Stimulated activated CD8-positive, alpha-beta memory T cell treated with anti-CD3 and anti-CD28 coated beads, Interleukin-12 subunit alpha, Interleukin-12 subunit beta, amount 100 ng/mL, for 24 hours (primary cell): ENCODE measurements around the gene FCRLB.
"Not testable (repeated sequence)": the region's sequence is repeated elsewhere in the genome, so short reads cannot be mapped to it uniquely, and the experiment has no call there.

Source experiments
- DNase-seq: peaks from one replicate; pipeline ENCODE4 v3.0.0-alpha.2; 2020; ENCODE audit errors: extremely low read depth

Gene FCRLB

DNA sequence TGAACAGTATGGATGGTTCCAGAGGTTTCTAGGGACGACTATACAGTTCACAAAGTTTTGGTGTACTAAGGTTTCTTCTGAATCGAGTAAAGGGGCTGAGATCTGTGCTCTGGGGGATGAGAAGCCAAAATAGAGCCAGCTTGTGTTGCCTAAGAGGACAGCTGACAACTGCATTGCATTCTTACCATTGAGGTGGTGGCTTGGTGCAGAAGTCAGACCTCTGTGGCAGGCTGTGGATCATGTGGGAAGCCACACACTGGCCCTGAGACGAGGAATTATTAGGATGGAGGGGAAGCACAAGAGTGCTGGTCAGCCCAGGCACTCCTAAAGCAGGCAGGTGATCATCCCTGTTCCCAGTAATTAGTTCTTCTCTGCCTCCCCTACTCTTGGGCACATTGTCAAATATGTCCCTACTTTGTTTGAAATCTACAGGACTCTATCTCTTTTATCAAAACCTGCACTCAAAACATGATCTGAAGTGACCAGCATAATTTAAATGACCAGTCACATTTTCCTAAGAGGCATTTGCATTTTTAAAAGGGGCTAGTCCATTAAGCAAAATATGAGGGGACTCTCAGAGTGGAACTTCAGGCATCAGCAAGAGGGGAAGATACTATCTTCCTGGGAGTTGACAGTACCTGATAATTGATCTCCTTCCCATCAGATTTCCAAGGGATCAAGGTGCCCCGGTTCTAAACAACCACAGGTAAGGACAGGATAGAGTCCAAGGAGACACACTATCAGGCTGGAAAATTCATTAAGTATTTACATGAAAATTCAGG is at the start of gene FCRLB:
Gene FCRLB, plus strand, starts transcription at position 589 of the 782 bp plus-strand sequence. CDS start 1,129 bp downstream, outside the sequence.
- no peak for DNase-seq

GRCh38 chr1:161673437-161673836 is 47.9 kb upstream of the FCRLB start:
- not testable (repeated sequence) for DNase-seq

- not testable (repeated sequence) for DNase-seq
Observed at GRCh38 chr1:161674447-161674846, 46.9 kb upstream of the FCRLB start.

DNA sequence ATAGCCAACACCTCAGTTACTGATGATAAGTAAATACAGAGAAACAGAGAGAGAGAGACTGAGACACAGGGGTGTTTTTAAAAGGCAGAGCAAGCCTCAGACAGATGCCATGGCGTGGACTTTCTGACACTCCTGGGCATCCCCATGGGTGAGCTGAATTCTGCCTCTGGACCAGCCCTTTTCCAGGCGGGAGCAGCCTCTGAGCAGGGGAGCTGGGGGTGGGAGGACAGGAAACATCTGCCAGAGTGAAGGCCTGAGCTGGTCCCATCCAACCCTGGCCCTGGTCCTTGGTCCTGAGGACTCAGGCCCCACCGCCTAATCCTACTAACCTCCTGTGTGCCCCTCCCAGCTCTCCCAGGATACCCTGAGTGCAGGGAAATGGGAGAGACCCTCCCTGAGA is 46.4 kb upstream of the FCRLB start:
- DNase-seq, result not testable (repeated sequence)

GRCh38 chr1:161676441-161676840 is 44.9 kb upstream of the FCRLB start:
- no peak for DNase-seq

- no peak for DNase-seq
Observed at GRCh38 chr1:161676958-161677689, 44.2 kb upstream of the FCRLB start.

DNA sequence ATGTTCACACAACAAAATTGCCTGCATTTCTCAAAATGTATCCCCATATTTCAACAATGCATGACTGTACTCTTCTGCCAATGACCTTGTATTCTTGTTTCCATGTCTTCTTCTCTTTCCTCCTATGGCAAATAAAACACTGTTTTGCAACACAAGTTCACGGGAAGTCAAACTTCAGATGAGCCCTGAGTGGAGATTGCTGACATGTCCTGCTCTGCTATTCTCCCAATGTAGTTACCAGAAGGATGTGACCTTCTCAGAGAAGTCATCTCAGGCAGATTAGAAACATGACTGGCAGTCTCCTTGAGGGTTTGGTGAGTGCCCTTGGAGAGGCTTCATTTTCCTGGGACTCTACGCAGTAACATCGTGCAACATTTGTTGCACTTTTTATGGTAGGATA is 42.8 kb upstream of the FCRLB start:
- no peak for DNase-seq

DNA sequence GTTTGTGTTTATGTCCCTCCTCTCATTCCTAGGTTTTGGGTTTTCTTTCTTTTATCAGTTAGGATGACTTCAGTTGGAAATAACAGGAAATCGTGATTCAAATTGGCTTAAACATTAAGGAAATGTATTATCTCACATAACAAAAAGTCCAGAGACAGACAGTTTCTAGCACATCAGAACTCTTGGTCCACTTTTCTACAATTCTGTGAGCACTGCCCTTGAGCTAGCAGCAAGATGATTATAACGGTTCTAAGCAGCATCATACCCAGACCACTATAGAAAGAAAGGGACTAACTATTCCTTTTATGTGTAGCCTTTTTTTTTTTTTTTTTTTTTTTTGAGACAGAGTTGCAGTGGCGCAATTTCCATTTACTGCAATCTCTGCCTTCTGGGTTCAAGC is 39.5 kb upstream of the FCRLB start:
- DNase-seq, result no peak

- no peak for DNase-seq
Observed at GRCh38 chr1:161688946-161689345, 32.4 kb upstream of the FCRLB start.

DNA sequence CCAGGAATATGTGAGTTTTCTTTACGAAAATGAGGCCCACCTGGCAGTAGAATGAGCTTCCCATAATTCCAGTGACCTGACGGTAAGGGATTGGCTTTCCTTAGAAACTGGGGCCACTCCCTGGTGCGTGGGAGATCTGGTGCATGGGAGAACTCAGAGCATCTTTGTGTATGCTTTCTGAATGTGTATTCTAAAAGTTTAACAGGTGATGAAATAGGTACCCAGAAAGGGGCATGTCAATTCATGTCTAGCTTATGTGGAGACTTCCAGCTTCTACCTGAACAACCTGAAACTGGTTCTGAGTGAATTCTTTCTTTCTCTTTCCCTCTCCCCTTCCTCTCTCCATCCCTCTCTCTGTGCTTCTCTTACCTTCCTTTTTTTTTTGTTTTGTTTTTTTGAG is 29.5 kb upstream of the FCRLB start:
- no peak for DNase-seq

GRCh38 chr1:161693020-161693712 is 28.2 kb upstream of the FCRLB start:
- DNase-seq, result not testable (repeated sequence)

- DNase-seq, result not testable (repeated sequence)
Observed at GRCh38 chr1:161698302-161698701, 23.0 kb upstream of the FCRLB start.

DNA sequence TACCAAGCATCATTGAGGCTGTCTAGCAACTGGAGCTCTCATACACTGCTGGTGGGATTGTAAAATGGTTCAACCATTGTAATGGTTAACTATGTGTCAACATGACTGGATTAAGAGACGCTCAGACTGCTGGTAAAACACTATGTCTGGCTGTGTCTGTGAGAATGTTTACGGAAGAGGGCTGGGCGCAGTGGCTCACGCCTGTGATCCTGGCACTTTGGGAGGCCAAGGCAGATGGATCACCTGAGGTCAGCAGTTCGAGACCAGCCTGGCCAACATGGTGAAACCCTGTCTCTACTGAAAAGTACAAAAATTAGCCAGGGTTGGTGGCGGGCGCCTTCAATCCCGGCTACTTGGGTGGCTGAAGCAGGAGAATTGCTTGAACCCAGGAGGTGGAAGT is 19.1 kb upstream of the FCRLB start:
- no peak for DNase-seq

GRCh38 chr1:161705537-161705936 is 15.8 kb upstream of the FCRLB start:
- no peak for DNase-seq

DNA sequence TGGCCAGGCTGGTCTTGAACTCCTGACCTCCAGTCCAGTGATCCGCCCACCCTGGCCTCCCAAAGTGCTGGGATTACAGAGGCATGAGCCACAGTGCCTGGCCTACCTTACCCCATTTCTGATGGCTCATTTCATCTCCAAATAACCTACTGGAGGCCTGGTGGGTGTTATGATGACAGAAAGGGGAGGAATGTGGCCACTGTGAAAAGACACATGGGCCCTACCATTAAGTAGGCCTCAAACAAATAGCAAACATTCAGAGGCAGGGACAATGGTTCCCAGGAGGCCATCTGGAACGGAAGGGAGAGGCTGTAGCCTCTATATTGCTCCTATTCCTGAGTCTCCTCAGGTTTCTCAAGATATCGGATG is 15.2 kb upstream of the FCRLB start:
- no peak for DNase-seq

DNA sequence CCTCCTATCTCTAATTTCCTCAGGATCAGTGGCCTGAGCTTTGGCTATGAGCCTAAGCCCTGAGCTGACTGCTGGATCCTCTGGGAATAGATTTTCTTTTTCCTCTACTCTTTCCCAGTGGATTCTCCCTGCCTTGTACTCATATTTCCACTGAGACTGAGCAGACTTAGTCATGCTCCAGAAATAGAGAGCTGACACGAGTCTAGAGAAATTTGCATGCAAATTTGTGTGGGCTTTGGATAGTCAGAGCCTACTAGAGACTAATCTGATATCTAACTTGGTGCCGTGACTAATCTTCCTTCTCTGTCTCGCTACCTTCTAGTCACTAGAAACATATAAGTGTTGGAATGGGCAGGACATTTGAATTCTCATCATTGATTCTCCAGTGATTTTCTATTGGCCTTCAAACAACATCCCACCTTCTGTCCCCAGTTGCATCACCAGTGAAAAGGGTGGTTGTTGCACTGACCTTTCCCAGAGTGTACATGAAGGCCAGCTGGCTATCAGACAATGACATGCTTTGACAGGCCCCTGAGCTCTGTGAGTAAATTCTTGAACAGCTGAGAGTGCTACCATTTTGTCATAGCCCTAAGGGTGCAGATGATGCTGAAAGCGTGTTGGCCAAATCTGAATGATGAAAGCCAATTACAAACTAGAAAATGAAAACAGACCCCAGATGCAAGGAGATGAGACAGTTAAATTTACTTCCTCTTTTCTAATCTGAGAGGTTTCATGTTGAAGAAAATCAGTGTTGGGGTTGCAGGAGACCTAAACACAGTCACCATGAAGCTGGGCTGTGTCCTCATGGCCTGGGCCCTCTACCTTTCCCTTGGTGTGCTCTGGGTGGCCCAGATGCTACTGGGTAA is 14.6 kb upstream of the FCRLB start, which contains the start of gene FCRLA:
Gene FCRLA, plus strand, starts transcription at position 748 of the 866 bp plus-strand sequence. Its CDS starts 36 bp downstream, at position 784.
- no peak for DNase-seq

DNA sequence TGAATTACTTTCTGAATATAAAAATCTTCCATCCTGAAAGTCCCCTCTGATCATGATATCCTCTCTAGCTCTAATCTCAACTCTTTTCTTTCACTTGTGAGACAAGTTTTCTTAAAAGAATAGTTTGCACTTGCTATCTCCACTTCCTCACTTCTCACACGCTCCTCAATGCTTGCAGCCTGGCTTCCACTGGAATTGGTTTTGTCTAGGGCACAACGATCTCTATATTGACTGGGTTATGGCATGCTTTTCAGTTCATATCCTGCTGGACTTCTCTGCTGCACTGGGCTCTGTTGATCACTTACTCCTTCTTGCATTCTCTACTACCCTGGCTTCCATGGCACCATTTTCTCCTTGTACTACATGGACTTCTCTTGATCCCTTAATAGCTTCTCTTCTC is 13.8 kb upstream of the FCRLB start:
- DNase-seq, result no peak

- DNase-seq, result no peak
Observed at GRCh38 chr1:161709373-161709772, 12.0 kb upstream of the FCRLB start.

- DNase-seq, result no peak
Observed at GRCh38 chr1:161710560-161710959, 10.8 kb upstream of the FCRLB start.

GRCh38 chr1:161718559-161719324 is 2.6 kb upstream of the FCRLB start:
- DNase-seq, result no peak

DNA sequence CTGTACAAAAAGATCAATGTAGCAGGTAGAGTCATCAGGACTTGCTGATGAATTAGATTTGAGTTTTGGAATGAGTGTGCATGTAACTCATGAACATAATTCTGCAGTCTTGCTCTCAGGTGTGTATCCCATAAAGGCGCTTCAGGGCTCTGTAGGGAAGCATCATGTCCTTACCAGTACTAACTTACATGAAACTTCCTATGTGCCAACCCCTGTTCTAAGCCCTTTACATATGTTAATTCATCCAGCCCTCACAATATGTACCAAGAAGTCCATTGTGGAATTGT is 2.1 kb upstream of the FCRLB start:
- DNase-seq, result no peak
